ENCODE measurements around the gene LAMTOR4. TPM values are rescaled to one million over a fixed set of nuclear protein-coding genes. Genes with fewer than 3 reads are reported as not detected.
"Not testable (repeated sequence)": the region's sequence is repeated elsewhere in the genome, so short reads cannot be mapped to it uniquely, and the experiment has no call there.

LAMTOR4 gene
- total RNA-seq, 1 experiment from 2014 or later = 54.8 TPM

- DNase-seq = no peak
- no peak overlapping the region for H3K4me3 ChIP-seq
- H3K36me3 ChIP-seq = no peaks in the 10 kb centered on the region
- H3K9me3 ChIP-seq = no peaks in the 10 kb centered on the region
- H3K27me3 ChIP-seq = no peaks in the 10 kb centered on the region
These were observed 25.2 kb downstream of the LAMTOR4 start for GRCh38 chr7:100173806-100174495.

GRCh38 chr7:100174582-100174981 is 25.9 kb downstream of the LAMTOR4 start:
- no peaks in the 10 kb centered on the region for H3K27me3 ChIP-seq
- no peak overlapping the region for H3K4me3 ChIP-seq
- H3K9me3 ChIP-seq = no peaks in the 10 kb centered on the region
- no peak for DNase-seq
- no peaks in the 10 kb centered on the region for H3K36me3 ChIP-seq

GRCh38 chr7:100175296-100175935 is 26.7 kb downstream of the LAMTOR4 start:
- H3K27me3 ChIP-seq = no peaks in the 10 kb centered on the region
- H3K9me3 ChIP-seq = no peaks in the 10 kb centered on the region
- no peak for DNase-seq
- no peak overlapping the region for H3K4me3 ChIP-seq
- H3K36me3 ChIP-seq = no peaks in the 10 kb centered on the region

GRCh38 chr7:100176096-100177044 is 27.7 kb downstream of the LAMTOR4 start:
- no peaks in the 10 kb centered on the region for H3K9me3 ChIP-seq
- H3K27me3 ChIP-seq = no peaks in the 10 kb centered on the region

DNA sequence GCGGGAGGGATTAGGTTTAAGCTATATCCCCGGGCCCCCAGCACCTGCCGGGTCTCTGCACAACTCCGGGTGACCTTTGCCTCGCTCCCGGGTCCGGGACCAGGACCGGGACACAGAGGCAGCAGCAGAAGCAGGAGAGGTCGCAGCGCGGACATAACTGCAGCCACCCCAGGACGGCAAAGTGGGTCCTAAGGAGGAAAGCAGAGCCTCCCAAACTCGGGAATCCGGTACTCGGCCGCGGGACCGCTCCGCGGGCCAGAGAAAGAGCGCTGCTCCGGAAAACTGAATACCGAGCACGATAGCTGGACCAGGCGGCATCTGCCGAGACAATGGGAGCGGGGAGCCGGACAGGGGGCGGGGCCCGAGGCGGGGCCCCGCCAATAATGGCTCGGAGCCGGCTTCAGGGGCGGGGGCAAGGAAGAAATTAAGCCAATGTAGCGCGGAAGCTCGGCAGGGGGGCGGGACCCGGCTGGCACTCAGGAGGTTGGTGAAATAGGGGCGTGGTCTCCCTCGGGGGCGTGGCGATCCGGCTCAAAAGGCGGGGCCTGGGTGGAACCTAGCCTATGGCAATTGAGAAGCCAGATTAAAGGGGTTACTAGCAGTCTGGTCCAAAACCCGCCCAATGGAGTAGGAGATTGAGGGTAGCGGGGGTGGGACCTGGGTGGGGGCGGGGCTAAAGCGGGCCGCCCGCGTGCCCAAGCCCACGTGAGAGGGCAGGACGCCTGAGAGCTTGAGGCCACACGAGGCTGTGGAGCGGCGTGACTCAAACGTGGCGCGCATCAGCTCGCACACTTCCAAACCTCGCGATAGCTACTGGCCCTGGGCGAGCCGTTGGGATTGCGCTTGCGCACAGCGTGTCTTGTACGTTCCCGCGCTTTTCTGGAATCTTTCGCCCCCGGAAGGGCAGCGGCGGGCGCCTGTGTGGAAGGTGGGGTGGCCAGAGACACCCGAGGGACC is 28.6 kb downstream of the LAMTOR4 start, which contains the start of the genes GPC2 and STAG3:
Gene GPC2, minus strand, starts transcription at position 337 of the 957 bp plus-strand sequence. Its CDS starts 182 bp downstream, at position 155.
Gene STAG3, plus strand, starts transcription at position 874 of the 957 bp plus-strand sequence. CDS start 2,639 bp downstream, outside the sequence.
- Histone ChIP-seq H3K9me3 (no peaks in the 10 kb centered on the region), H3K4me3 (peak within 1 kb of the TSS; percentile 52), H3K36me3 (no peaks in the 10 kb centered on the region), H3K27me3 (no peaks in the 10 kb centered on the region)
- DNase-seq = peak; percentile 87

More at GRCh38 chr7:100176096-100177044, 27.7 kb downstream of the LAMTOR4 start:
- no peaks in the 10 kb centered on the region for H3K36me3 ChIP-seq
- DNase-seq = no peak
- peak overlapping the region; percentile 52 for H3K4me3 ChIP-seq

DNA sequence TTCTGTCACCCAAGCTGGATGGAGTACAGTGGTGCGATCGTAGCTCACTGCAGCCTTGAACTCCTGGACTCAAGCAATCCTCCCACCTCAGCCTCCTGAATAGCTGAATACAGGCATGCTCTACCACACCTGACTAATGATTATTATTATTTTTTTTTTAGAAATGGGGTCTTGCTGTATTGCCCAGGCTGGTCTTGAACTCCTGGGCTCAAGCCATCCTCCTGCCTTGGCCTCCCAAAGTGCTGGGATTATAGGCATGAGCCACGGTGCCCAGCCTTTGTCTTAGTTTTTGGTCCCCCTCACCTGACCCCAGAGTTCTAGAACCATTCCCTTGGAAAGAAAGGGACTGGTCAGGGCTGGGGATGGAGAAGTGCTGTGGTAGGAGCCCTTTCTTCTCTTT is 31.4 kb downstream of the LAMTOR4 start:
- not testable (repeated sequence) for H3K4me3 ChIP-seq, H3K36me3 ChIP-seq, H3K27me3 ChIP-seq, H3K9me3 ChIP-seq, DNase-seq

DNA sequence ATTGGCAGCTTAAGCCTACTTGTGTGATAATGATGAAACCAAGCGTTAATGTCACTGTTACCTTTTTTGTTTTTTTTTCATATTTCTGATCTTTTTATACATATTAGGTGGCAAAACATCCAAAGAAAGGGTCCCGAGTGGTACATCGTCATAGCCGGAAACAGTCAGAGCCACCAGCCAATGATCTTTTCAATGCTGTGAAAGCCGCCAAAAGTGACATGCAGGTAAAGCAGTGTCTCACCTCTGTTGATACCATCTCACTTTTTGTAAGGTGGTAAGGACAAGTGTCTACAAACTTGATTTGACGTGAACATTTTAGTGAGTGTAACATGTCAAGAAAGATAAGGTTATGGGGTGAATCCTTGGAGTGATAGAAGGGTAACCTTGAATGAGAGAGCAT is 33.9 kb downstream of the LAMTOR4 start:
- not testable (repeated sequence) for H3K9me3 ChIP-seq

GRCh38 chr7:100183090-100183489 is 34.4 kb downstream of the LAMTOR4 start:
- H3K4me3 ChIP-seq, DNase-seq, H3K36me3 ChIP-seq, H3K27me3 ChIP-seq, H3K9me3 ChIP-seq: not testable (repeated sequence)

More for the DNA sequence above, 33.9 kb downstream of the LAMTOR4 start:
- H3K27me3 ChIP-seq, H3K4me3 ChIP-seq, DNase-seq, H3K36me3 ChIP-seq: not testable (repeated sequence)

DNA sequence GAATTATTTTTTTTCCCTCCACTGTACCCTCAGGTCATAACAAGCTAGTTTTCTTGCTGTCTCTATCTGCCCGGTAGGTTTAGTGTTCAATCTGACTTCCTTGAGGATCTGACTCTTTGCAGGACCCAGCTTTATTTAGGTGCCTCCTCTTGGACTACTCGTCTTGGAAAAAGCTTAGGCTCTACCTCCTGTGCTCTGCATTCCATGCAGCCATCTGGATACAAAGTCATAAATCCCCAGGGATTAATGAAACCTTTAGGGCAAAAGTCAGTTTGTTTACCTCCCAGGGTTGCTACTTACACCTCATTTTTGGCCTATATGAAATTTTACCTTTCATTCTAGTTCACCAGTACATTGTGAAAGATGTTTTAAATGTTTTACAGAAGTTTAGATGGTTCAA is 37.0 kb downstream of the LAMTOR4 start:
- no peak for DNase-seq
- H3K27me3 ChIP-seq = no peaks in the 10 kb centered on the region
- H3K4me3 ChIP-seq = no peak overlapping the region
- H3K9me3 ChIP-seq = no peaks in the 10 kb centered on the region
- H3K36me3 ChIP-seq = no peaks in the 10 kb centered on the region

- Histone ChIP-seq H3K9me3 (no peaks in the 10 kb centered on the region), H3K4me3 (no peak overlapping the region), H3K27me3 (no peaks in the 10 kb centered on the region), H3K36me3 (no peaks in the 10 kb centered on the region)
- no peak for DNase-seq
These were observed 40.3 kb downstream of the LAMTOR4 start for GRCh38 chr7:100189061-100189460.

GRCh38 chr7:100190048-100190711 is 41.5 kb downstream of the LAMTOR4 start:
- Histone ChIP-seq H3K9me3 (no peaks in the 10 kb centered on the region), H3K27me3 (no peaks in the 10 kb centered on the region), H3K36me3 (no peaks in the 10 kb centered on the region), H3K4me3 (no peak overlapping the region)
- DNase-seq = no peak

DNA sequence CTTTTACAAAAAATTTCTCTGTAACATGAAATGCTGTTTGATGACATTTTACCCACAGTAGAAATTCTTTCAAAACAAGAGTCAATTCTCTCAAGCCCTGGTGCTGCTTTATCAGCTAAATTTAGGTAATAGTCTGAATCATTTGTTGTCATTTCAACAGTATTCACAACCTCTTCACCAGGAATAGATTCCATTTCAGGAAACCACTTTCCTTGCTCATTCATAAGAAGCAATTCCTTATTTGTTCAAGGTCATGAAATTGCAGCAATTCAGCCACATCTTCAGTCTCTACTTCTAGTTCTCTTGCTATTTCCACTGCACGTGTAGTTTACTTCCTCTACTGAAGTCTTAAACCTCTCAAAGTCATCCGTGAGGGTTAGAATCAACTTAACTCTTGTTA is 43.1 kb downstream of the LAMTOR4 start:
- Histone ChIP-seq H3K27me3 (no peaks in the 10 kb centered on the region), H3K36me3 (no peaks in the 10 kb centered on the region), H3K9me3 (no peaks in the 10 kb centered on the region), H3K4me3 (no peak overlapping the region)
- DNase-seq = no peak

DNA sequence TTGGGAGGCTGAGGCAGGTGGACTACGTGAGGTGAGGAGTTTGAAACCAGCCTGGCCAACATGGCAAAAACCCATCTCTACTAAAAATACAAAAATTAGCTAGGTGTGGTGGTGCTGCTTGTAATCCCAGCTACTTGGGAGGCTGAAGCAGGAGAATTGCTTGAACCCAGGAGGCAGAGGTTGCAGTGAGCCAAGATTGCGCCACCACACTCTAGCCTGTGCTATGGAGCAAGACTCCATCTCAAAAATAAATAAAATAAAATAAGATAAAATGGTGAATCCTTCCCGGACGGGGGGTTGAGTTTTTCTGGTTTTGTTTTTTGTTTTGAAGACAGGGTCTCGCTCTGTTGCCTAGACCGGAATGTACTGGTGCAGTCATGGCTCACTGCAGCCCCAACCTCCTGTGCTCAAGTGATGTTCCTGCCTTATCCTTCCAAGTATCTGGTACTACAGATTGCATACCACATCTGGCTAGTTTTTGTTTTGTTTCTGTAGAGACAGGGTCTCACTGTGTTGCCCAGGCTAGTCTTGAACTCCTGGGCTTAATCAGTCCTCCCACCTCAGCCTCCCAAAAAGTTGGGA is 43.7 kb downstream of the LAMTOR4 start:
- not testable (repeated sequence) for H3K9me3 ChIP-seq, H3K4me3 ChIP-seq, H3K27me3 ChIP-seq, H3K36me3 ChIP-seq, DNase-seq

DNA sequence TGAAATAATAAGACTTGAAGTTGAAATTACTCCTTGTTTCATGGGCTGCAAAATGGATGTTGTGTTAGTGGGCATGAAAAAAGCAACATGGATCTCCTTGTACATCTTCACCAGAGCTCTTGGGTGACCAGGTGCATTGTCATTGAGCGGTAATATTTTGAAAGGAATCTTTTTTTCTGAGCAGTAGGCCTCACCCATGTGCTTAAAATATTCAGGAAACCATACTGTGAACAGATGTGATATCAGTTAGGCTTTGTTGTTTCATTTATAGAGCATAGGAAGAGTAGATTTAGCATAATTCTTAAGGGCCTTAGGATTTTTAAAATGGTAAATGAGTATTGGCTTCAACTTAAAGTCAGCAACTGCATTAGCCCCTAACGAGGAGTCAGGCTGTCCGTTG is 44.3 kb downstream of the LAMTOR4 start:
- DNase-seq = no peak
- Histone ChIP-seq H3K9me3 (no peaks in the 10 kb centered on the region), H3K27me3 (no peaks in the 10 kb centered on the region), H3K36me3 (no peaks in the 10 kb centered on the region), H3K4me3 (no peak overlapping the region)

DNA sequence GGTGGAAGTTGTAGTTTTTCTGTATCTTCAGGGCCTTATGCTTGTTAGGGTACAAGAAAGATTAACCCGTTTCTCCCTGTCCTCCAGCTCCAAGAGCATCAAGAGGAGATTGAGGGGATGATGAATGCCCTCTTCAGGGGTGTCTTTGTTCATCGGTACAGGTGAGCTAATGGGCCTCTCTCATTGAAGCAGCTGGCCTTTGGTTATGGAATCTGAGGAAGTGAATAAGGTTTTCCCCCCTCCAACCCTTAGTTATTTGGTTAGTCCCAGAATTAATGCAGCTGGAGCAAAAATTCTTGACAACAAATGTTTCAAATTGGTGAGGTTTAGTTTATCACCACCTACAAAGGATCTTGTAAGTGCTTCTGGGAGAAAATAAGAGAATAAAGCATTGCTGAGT is 46.5 kb downstream of the LAMTOR4 start:
- peaks cover 1% of the 10 kb centered on the region; the same call in 1 of the 2 replicates for H3K27me3 ChIP-seq
- H3K36me3 ChIP-seq = no peaks in the 10 kb centered on the region
- DNase-seq = no peak
- no peaks in the 10 kb centered on the region for H3K9me3 ChIP-seq
- no peak overlapping the region for H3K4me3 ChIP-seq
